Measurements from ENCODE around the gene CARD10. TPM values are rescaled to one million over a fixed set of nuclear protein-coding genes. Genes with fewer than 3 reads are reported as not detected.

The CARD10 gene
- total RNA-seq, 1 experiment from 2014 or later = 17.5 TPM

GRCh38 chr22:37515901-37516300 lies 3.3 kb downstream of the CARD10 start:
- CTCF ChIA-PET = interaction anchor here (0.8 to 1.2 kb wide), 4 partner anchors 43 to 128 kb away, joined by 3 to 7 read pairs (median 3); no protein-coding TSS in a partner anchor
- Mint-ChIP-seq H3K4me1 (peaks cover 14% of the 10 kb centered on the region), H3K9me3 (peaks cover 11% of the 10 kb centered on the region), H3K27me3 (ENCODE audit: low read depth) (peaks cover 23% of the 10 kb centered on the region), H3K4me3 (no peak overlapping the region), H3K27ac (no peak overlapping the region), H3K36me3 (peaks cover 8% of the 10 kb centered on the region)
- DNase-seq (ENCODE audit: low spot score) (no peak), ATAC-seq (no peak)
- TF ChIP-seq FOXP1 (CRISPR knock-in tag; IDR thresholded peaks at IDR 0.05; ENCODE audit: borderline replicate concordance) (no peak), ZMAT4 (CRISPR knock-in tag; IDR thresholded peaks at IDR 0.05) (no peak), ZSCAN18 (CRISPR knock-in tag; IDR thresholded peaks at IDR 0.05) (no peak), E2F4 (CRISPR knock-in tag; IDR thresholded peaks at IDR 0.05; ENCODE audit: borderline replicate concordance, low read depth) (no peak), ATF2 (CRISPR knock-in tag; IDR thresholded peaks at IDR 0.05; ENCODE audit: borderline replicate concordance, low read depth) (no peak), EMX1 (CRISPR knock-in tag; IDR thresholded peaks at IDR 0.05) (no peak), ATF1 (CRISPR knock-in tag; IDR thresholded peaks at IDR 0.05) (no peak), GRHL2 (CRISPR knock-in tag; IDR thresholded peaks at IDR 0.05; ENCODE audit: insufficient replicate concordance, severe bottlenecking) (no peak), TP53 (CRISPR knock-in tag; IDR thresholded peaks at IDR 0.05) (no peak), GTF2I (CRISPR knock-in tag; conservative IDR thresholded peaks at IDR 0.05) (no peak), CTCF (IDR thresholded peaks at IDR 0.05) (no peak), SP1 (CRISPR knock-in tag; conservative IDR thresholded peaks at IDR 0.05) (no peak)
- POLR2A ChIA-PET = interaction anchor here (0.6 kb wide), 1 partner anchor 9 kb away, joined by 3 read pairs; no protein-coding TSS in a partner anchor

GRCh38 chr22:37514526-37515051 lies 4.6 kb downstream of the CARD10 start:
- peaks cover 11% of the 10 kb centered on the region for H3K27me3 Mint-ChIP-seq (ENCODE audit: low read depth)
- H3K9me3 Mint-ChIP-seq = peaks cover 11% of the 10 kb centered on the region
- ATAC-seq (no peak), DNase-seq (ENCODE audit: low spot score) (no peak)
- peaks cover 10% of the 10 kb centered on the region for H3K4me1 Mint-ChIP-seq
- CTCF ChIA-PET = interaction anchor here (0.7 to 1.2 kb wide), 2 partner anchors 47 to 92 kb away, joined by 3 to 4 read pairs; no protein-coding TSS in a partner anchor
- no peak overlapping the region for H3K4me3 Mint-ChIP-seq
- H3K36me3 Mint-ChIP-seq = peaks cover 8% of the 10 kb centered on the region
- peak overlapping the region; percentile 21 for H3K27ac Mint-ChIP-seq
- POLR2A ChIA-PET = no interaction called here
- TF ChIP-seq FOXP4 (CRISPR knock-in tag; IDR thresholded peaks at IDR 0.05) (no peak), AR (CRISPR knock-in tag; IDR thresholded peaks at IDR 0.05) (no peak), SMAD4 (CRISPR knock-in tag; IDR thresholded peaks at IDR 0.05) (no peak), MLX (CRISPR knock-in tag; IDR thresholded peaks at IDR 0.05) (no peak), ZNF232 (CRISPR knock-in tag; IDR thresholded peaks at IDR 0.05) (no peak), E2F1 (CRISPR knock-in tag; IDR thresholded peaks at IDR 0.05) (no peak), NFE2L1 (CRISPR knock-in tag; IDR thresholded peaks at IDR 0.05) (no peak), ZNF396 (CRISPR knock-in tag; IDR thresholded peaks at IDR 0.05; ENCODE audit: borderline replicate concordance) (no peak), SP1 (CRISPR knock-in tag; conservative IDR thresholded peaks at IDR 0.05) (no peak)

Measured in WTC11 (cell line).